ENCODE measurements around the gene ARGLU1. TPM values are rescaled to one million over a fixed set of nuclear protein-coding genes. Genes with fewer than 3 reads are reported as not detected.

Gene ARGLU1
- total RNA-seq, 4 donors from 2014 or later = 46.7 to 77.2 (median 62.6) TPM

- no peak for TF ChIP-seq CTCF (IDR thresholded peaks at IDR 0.05)
- no peak for TF ChIP-seq EP300 (IDR thresholded peaks at IDR 0.05)
- TF ChIP-seq POLR2AphosphoS5 (IDR thresholded peaks at IDR 0.05) = no peak
- no peak for TF ChIP-seq POLR2A (IDR thresholded peaks at IDR 0.05; ENCODE audit: low read depth)
- Histone ChIP-seq H3K36me3 (no peaks in the 10 kb centered on the region), H3K4me3 (peak overlapping the region; percentile 78 to 85 (median 82)), H3K9me3 (no peaks in the 10 kb centered on the region), H3K27ac (replicated peaks in 1 of 4) (peak overlapping the region; percentile 84 to 90 (median 84)), H3K27me3 (no peaks in the 10 kb centered on the region), H3K4me1 (peaks cover 19 to 54% (median 50%) of the 10 kb centered on the region in 4 donors)
- intact Hi-C loops (cut with DNase I) = loop anchor here (5.0 to 10.0 kb wide), 3 partner anchors 82 to 1960 kb away; no protein-coding TSS in a partner anchor
- 0% methylated on average over 18 of the region's 121 CpGs for WGBS
- no peak for DNase-seq (ENCODE audit: extremely low spot score)
Measured at GRCh38 chr13:106534639-106535551, 33.0 kb downstream of the ARGLU1 start.

- Histone ChIP-seq H3K4me1 (peaks cover 19 to 57% (median 51%) of the 10 kb centered on the region in 4 donors), H3K36me3 (no peaks in the 10 kb centered on the region), H3K4me3 (peak overlapping the region; percentile 78 to 85 (median 82)), H3K27ac (replicated peaks in 1 of 4) (peak overlapping the region; percentile 84 to 90 (median 84)), H3K9me3 (no peaks in the 10 kb centered on the region), H3K27me3 (no peaks in the 10 kb centered on the region)
- no peak for DNase-seq (ENCODE audit: extremely low spot score)
- intact Hi-C loops (cut with DNase I) = loop anchor here (5.0 to 10.0 kb wide), 3 partner anchors 83 to 1959 kb away; no protein-coding TSS in a partner anchor
- WGBS = under 1% methylated on average over 20 of the region's 66 CpGs
- no peak for TF ChIP-seq POLR2AphosphoS5 (IDR thresholded peaks at IDR 0.05)
- TF ChIP-seq CTCF (IDR thresholded peaks at IDR 0.05) = no peak
- TF ChIP-seq EP300 (IDR thresholded peaks at IDR 0.05) = no peak
Measured at GRCh38 chr13:106533943-106534638, 33.8 kb downstream of the ARGLU1 start.

GRCh38 chr13:106533101-106533942 lies 34.6 kb downstream of the ARGLU1 start:
- intact Hi-C loops (cut with DNase I) = loop anchor here (5.0 to 10.0 kb wide), 3 partner anchors 84 to 1959 kb away; no protein-coding TSS in a partner anchor
- WGBS = 5% methylated on average over 28 of the region's 44 CpGs
- Histone ChIP-seq H3K9me3 (no peaks in the 10 kb centered on the region), H3K4me3 (peak overlapping the region; percentile 78 to 85 (median 82)), H3K36me3 (no peaks in the 10 kb centered on the region), H3K4me1 (peaks cover 21 to 59% (median 51%) of the 10 kb centered on the region in 4 donors), H3K27me3 (no peaks in the 10 kb centered on the region), H3K27ac (replicated peaks in 1 of 4) (peak overlapping the region; percentile 84 to 90 (median 84))
- no peak for DNase-seq (ENCODE audit: extremely low spot score)
- TF ChIP-seq POLR2A (IDR thresholded peaks at IDR 0.05; ENCODE audit: low read depth) = no peak
- TF ChIP-seq POLR2AphosphoS5 (IDR thresholded peaks at IDR 0.05) = peak in 1 of 2 donors; percentile 33
- peak; percentile 66 to 75 (median 74) for TF ChIP-seq CTCF (IDR thresholded peaks at IDR 0.05)
- no peak for TF ChIP-seq EP300 (IDR thresholded peaks at IDR 0.05)
